IPS DF 6.9 (cell line): ENCODE results near the gene RAB7A.
"Not testable (repeated sequence)": the region's sequence is repeated elsewhere in the genome, so short reads cannot be mapped to it uniquely, and the experiment has no call there.

Experiments
- DNase-seq: peaks from one replicate; pipeline ENCODE4 v3.0.0-alpha.2; 2013; ENCODE audit warnings: low read depth, low spot score
- H3K27ac ChIP-seq: one replicate; pipeline ENCODE4 v1.5.1; 2013; ENCODE audit warnings: low read length, control low read depth
- H3K27me3 ChIP-seq: 2 replicates; pipeline ENCODE4 v1.6.1; 2013; ENCODE audit warnings: mild to moderate bottlenecking, low read length; ENCODE audit not compliant: control insufficient read depth, insufficient read depth
- H3K36me3 ChIP-seq: 2 replicates; pipeline ENCODE4 v1.6.1; 2013; ENCODE audit warnings: low read length; ENCODE audit not compliant: control insufficient read depth, insufficient read depth
- H3K4me1 ChIP-seq: 2 replicates; pipeline ENCODE4 v1.6.1; 2013; ENCODE audit warnings: low read length; ENCODE audit not compliant: control insufficient read depth, insufficient read depth
- H3K4me3 ChIP-seq: 2 replicates; pipeline ENCODE4 v1.5.1; 2013; ENCODE audit warnings: mild to moderate bottlenecking, low read length
- H3K9me3 ChIP-seq: 2 replicates; pipeline ENCODE4 v1.6.1; 2013; ENCODE audit warnings: low read length, inconsistent platforms; ENCODE audit not compliant: control insufficient read depth, insufficient read depth
- WGBS: extraction: QIAGEN DNeasy Blood & Tissue Kit; methylation state at CpG from one replicate; pipeline ENCODE4 v1.1.7; 2013; ENCODE audit warnings: mixed read lengths, missing lambda C conversion rate; ENCODE audit not compliant: insufficient read length, insufficient coverage; 5-methylcytosine and 5-hydroxymethylcytosine counted together

RAB7A gene

GRCh38 chr3:128814519-128815317, 88.7 kb downstream of the RAB7A start:
- Histone ChIP-seq H3K9me3 (no peaks in the 10 kb centered on the region), H3K27ac (no peak overlapping the region), H3K27me3 (no peaks in the 10 kb centered on the region), H3K4me3 (no peak overlapping the region), H3K4me1 (no peaks in the 10 kb centered on the region), H3K36me3 (peaks cover 16% of the 10 kb centered on the region)
- WGBS: no CpG with 5 or more reads among the region's 8 CpGs
- no peak for DNase-seq

- no peaks in the 10 kb centered on the region for H3K27me3 ChIP-seq
- no CpG with 5 or more reads among the region's 3 CpGs for WGBS
- peaks cover 14% of the 10 kb centered on the region for H3K36me3 ChIP-seq
Measured at GRCh38 chr3:128815318-128816064, 89.5 kb downstream of the RAB7A start.

GRCh38 chr3:128818186-128818787, 92.3 kb downstream of the RAB7A start:
- no peaks in the 10 kb centered on the region for H3K4me1 ChIP-seq
- H3K9me3 ChIP-seq: no peaks in the 10 kb centered on the region
- H3K27ac ChIP-seq: no peak overlapping the region
- H3K36me3 ChIP-seq: peaks cover 5% of the 10 kb centered on the region
- H3K27me3 ChIP-seq: no peaks in the 10 kb centered on the region
- no peak for DNase-seq
- WGBS: no CpG with 5 or more reads among the region's 5 CpGs
- H3K4me3 ChIP-seq: no peak overlapping the region

More at GRCh38 chr3:128815318-128816064, 89.5 kb downstream of the RAB7A start:
- H3K9me3 ChIP-seq: no peaks in the 10 kb centered on the region
- H3K27ac ChIP-seq: no peak overlapping the region
- H3K4me1 ChIP-seq: no peaks in the 10 kb centered on the region
- H3K4me3 ChIP-seq: no peak overlapping the region
- DNase-seq: no peak

- Histone ChIP-seq H3K27me3 (no peaks in the 10 kb centered on the region), H3K9me3 (no peaks in the 10 kb centered on the region), H3K27ac (no peak overlapping the region), H3K4me3 (no peak overlapping the region), H3K4me1 (no peaks in the 10 kb centered on the region), H3K36me3 (no peaks in the 10 kb centered on the region)
- WGBS: no CpG with 5 or more reads among the region's 7 CpGs
- no peak for DNase-seq
Measured at GRCh38 chr3:128820252-128820839, 94.4 kb downstream of the RAB7A start.

- WGBS: no CpG with 5 or more reads among the region's 6 CpGs
- no peaks in the 10 kb centered on the region for H3K27me3 ChIP-seq
- no peak overlapping the region for H3K27ac ChIP-seq
- no peaks in the 10 kb centered on the region for H3K4me1 ChIP-seq
- no peak overlapping the region for H3K4me3 ChIP-seq
- H3K9me3 ChIP-seq: no peaks in the 10 kb centered on the region
- H3K36me3 ChIP-seq: no peaks in the 10 kb centered on the region
- no peak for DNase-seq
Measured at GRCh38 chr3:128823008-128823407, 97.0 kb downstream of the RAB7A start.

- Histone ChIP-seq H3K27me3 (no peaks in the 10 kb centered on the region), H3K9me3 (no peaks in the 10 kb centered on the region), H3K4me1 (no peaks in the 10 kb centered on the region), H3K4me3 (no peak overlapping the region), H3K27ac (no peak overlapping the region), H3K36me3 (no peaks in the 10 kb centered on the region)
- WGBS: no CpG with 5 or more reads among the region's 3 CpGs
- no peak for DNase-seq
Measured at GRCh38 chr3:128823631-128824030, 97.6 kb downstream of the RAB7A start.

GRCh38 chr3:128824132-128824850, 98.3 kb downstream of the RAB7A start:
- H3K4me3 ChIP-seq: no peak overlapping the region
- H3K36me3 ChIP-seq: no peaks in the 10 kb centered on the region
- no peaks in the 10 kb centered on the region for H3K27me3 ChIP-seq
- WGBS: no CpG with 5 or more reads among the region's 10 CpGs
- no peaks in the 10 kb centered on the region for H3K9me3 ChIP-seq
- H3K27ac ChIP-seq: no peak overlapping the region
- no peak for DNase-seq
- H3K4me1 ChIP-seq: no peaks in the 10 kb centered on the region

- no peak for DNase-seq
- Histone ChIP-seq H3K9me3 (no peaks in the 10 kb centered on the region), H3K36me3 (no peaks in the 10 kb centered on the region), H3K4me3 (no peak overlapping the region), H3K27me3 (no peaks in the 10 kb centered on the region), H3K4me1 (no peaks in the 10 kb centered on the region), H3K27ac (no peak overlapping the region)
- WGBS: no CpG with 5 or more reads among the region's 4 CpGs
Measured at GRCh38 chr3:128825117-128825725, 99.2 kb downstream of the RAB7A start.

GRCh38 chr3:128829087-128829486, 103.1 kb downstream of the RAB7A start:
- H3K27me3 ChIP-seq, DNase-seq, H3K4me3 ChIP-seq, H3K4me1 ChIP-seq, H3K27ac ChIP-seq, H3K9me3 ChIP-seq, H3K36me3 ChIP-seq: not testable (repeated sequence)
- no CpG with 5 or more reads among the region's 9 CpGs for WGBS
